CD1c-positive myeloid dendritic cell (primary cell): ENCODE data around the gene LDLRAD3.

Experiments
- DNase-seq: peaks from one replicate; pipeline ENCODE4 v3.0.0-alpha.2; 2016; ENCODE audit errors: extremely low spot score

The LDLRAD3 gene

DNA sequence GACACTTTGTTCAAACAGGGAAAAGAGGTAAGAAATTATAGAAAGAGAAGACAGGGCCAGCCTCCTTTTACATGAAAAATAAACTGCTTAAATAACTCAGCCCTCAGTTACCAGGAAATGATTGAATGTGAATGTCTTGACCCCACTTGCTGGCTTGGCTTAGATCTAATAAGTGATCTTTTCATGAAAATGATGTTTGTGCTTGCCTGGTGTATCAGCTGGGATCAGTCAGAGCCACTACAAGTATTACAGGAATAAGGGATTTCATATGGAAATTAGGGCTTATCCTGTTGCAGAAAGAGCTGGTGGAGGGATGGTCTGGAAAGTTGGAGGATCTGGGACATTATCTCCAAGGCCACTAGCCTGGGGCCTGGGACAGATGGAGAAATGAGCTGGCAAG, 293.5 kb downstream of the LDLRAD3 start:
- DNase-seq = no peak

DNA sequence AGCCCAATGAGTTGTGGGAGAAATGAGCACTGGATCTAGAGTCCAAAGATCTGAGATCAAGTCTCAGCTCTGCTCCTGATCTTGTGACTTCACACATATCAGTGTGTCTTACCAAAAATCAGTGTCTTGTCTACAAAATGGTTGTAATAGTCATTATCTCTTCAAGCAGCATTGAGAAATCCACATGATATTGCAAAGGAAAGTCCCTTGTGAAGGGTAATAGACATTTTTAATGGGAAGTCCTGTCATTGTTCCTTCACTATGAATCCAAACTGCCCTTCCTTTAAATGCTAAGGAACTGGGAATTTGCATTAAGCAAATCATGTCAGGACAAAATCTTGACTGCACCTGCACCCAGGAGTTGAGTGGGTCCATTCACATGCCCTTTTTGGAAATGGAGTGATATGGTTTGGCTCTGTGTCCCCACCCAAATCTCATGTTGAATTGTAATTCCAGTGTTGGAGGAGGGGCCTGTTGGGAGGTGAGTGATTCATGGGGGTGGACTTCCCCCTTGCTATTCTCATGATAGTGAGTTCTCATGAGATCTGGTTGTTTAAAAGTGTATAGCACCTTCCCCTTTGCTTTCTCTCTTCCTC, 294.3 kb downstream of the LDLRAD3 start:
- no peak for DNase-seq

DNA sequence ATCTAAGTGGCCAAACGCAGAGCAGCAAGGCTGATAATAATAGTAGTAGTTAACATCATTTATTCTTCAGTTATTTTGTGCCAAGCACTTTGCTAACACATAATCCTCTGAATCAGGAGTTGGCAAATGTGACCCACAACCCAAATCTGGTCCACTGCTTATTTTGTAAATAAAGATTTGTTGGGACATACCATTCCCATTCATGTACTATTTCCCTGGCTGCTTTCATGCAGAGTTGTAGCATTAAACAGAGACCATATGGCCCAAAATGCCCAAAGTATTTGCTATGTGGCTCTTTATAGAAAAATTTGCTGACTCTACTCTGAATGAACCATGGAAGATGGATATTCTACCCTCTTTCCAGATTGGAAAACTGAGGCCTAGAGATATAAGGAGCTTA, 295.0 kb downstream of the LDLRAD3 start:
- DNase-seq = no peak

DNA sequence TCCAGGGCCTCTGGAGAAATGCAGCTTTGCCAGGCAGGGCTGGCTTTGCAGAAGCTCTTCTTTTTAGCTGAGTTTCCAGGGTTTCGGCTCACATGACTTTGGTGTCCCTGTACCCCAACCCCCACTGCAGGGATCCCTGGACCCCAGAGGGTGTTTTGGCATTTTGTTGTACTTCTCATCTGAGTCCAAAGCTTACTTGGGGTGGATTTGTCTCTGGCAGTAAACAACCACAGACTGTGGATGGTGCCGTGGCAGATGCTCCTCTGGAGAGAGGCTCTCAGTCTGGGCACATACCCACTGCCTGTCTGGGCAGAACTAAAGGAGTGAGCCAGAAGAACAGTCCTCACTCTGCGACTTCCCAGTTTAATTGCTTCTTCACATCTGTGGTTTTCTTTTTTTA, 295.8 kb downstream of the LDLRAD3 start:
- no peak for DNase-seq

DNA sequence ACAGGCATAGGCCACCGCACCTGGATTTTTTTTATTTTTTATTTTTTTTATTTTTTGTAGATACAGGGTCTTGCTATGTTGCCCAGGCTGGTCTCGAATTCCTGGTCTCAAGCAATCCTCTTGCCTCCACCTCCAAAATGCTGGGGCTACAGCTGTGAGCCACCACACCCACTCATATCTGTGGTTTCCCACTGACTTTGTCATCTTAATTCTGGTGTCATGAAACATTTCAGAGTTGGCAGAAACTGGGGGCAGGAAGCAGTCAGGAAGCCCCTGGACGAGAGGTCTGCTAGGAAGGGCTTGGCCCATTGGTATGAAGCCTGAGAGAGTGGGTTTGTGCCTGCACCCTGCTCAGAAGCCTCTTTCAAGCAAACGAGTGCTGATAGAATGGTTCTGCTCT, 296.3 kb downstream of the LDLRAD3 start:
- DNase-seq = no peak

DNA sequence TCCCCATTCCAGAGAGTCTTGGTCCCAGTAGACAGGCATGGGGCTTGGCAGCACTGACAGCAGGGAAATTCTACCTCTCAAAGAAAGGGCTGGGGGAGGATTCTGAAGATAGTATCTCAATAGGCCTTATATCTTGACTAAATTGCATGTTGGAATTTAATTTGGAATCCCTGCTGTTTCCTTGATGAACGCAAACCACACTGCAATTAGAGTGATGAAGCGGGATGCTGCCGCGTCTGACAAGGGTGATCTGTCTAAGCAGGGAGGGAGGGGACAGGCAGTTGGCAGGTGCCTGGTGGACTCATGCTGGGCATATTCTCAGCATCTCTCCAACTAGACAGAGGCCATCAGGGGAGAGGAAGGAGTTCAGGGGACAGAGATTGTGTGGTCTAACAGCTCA, 296.9 kb downstream of the LDLRAD3 start:
- no peak for DNase-seq

DNA sequence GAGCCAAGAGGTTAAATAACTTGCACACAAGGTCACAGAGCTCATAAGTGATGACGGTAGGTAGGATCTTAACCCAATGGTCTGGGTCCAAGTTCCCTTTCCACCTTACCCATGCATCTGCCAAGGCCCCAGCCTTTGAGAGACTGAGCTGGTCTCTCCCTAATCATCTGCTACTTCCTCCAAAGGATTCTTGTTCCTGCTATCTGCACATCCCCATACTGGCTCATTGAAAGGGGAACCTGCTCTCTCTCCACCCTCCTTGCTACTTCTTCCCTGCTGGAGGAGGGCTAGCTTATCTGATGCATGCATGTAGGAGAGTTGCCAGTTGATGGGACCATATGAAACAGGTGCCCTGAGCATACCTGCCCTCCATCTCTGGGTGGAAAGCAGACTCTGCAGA, 297.6 kb downstream of the LDLRAD3 start:
- DNase-seq = peak; percentile 24

DNA sequence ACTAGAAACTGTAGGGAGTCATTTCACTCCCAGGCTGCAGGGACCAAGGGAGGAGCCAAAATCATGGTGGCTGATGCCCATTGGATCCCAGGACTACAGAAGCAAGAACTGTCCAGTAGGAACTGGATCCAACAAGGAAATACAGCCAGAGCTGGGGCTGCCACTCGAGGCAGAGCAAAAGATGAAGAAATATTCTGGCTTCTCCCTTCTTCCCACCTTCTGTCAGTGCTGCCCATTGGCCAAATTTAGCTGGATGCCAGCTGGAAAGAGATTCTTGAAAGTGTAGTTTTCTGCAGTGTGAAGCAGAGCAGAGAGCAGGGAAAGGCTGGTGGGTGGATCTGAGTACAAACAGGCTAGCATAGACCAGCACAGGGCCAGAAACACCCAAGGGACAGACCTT, 299.8 kb downstream of the LDLRAD3 start:
- DNase-seq = no peak

DNA sequence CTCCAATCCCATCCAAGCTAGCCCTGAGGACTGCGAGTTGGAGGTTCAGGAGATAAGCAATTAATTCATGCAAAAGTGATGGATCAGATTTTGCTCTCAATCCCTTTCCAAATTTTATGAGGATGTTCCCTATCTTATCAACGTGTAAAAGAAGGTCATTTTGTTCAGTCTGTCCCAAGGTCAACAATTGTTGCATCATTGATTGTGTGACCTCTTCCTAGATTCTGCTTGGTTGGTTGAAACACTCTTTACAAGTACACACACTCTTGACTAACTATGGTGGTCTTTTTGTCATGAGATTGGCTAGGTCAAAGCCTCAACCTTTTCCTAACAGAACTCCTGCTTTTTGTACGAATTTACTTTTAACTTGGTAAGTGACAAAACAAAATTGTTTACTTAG, 303.6 kb downstream of the LDLRAD3 start:
- DNase-seq = no peak

DNA sequence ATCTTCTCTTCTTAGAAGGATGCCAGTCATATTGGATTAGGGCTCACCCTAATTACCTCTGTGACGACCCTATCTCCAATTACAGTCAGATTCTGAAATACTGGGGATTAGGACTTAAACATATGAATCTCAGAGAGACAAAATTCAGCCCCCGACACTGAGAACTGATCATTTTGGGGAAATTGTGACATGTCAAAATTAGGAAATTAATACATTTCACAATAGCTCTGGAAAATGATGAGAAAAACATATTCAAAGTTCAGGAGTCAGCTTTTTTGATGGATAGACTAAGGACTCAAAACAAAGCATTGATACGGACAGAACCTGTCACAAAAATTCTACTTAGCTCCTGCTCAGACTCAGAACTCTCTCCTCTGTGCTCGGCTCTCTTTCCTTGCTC, 304.6 kb downstream of the LDLRAD3 start:
- peak; percentile 23 for DNase-seq

DNA sequence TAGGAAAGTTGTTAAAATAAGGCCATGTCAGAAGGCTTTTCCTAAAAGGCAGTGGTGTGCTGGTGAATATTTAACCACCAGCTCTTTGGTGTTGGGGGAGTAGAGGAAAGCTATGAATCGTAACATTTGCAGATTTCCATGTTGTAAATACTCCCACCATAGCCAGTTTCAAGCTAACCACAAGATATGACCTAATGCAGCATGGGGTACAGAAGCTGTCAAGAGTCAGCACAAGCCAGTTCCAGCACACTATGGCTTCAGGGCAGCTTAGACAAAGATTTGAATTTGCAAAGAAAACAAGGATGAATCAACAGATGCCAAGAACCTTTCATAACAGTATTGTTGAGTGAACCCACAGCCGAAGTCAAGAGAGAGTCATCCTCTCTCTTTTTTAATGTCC, 305.4 kb downstream of the LDLRAD3 start:
- peak; percentile 28 for DNase-seq

DNA sequence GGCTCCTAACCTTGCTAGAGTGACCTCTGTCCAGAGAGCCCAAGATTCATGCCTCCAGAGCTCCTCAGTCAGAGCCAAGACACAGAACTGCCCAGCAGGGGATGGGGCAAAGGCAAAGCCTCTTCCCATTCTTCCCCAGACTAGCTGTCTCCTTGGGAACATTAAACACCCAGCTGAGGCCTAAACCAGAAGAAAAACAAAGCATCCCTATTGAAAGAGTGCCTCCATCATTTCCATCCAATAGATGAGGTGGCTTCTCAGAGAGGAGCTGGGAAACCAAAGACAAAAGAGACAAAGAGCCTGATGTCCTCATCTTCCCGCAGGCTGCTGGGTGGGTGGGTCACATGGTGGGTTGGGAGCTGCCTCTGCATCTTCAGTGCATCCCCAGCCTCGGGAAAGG, 308.0 kb downstream of the LDLRAD3 start:
- DNase-seq = no peak

DNA sequence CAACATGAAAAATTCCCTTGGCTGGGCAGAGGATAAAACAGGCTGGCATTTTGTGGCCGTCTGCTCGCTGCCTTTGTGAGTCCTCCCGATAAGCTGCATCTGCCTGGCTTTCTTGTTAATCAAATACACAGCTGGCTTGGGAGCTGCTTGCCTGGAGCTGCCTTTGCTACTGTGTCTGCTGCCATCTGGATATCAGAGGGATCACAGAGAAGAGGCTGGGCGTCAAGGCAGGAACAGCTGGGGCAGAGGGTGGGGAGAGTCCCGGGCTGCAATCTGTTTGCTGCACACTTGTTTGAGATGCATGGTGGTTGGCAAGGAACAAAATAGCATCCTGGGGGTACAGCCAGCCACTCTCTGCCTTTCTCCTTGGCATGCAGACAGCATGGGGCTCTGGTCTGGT, 309.4 kb downstream of the LDLRAD3 start:
- DNase-seq = no peak

DNA sequence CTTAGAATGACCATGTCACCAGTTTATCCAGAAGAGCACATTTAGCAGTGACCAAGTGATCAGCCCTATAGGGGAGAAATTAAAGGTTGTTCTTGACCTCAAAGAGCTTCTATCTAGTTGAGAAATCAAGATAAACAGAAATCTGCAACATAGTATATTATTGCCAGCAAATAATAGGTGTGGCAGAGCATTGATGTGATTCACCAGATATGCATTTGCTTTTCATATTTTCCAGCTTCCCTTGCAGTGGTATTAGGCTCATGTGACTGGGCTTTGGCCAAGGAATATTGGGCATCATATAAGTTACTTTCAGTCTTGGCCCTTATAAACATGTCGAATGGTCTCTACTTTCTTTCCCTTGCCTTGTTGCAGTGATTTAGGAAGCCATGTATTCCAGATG, 310.9 kb downstream of the LDLRAD3 start:
- no peak for DNase-seq

DNA sequence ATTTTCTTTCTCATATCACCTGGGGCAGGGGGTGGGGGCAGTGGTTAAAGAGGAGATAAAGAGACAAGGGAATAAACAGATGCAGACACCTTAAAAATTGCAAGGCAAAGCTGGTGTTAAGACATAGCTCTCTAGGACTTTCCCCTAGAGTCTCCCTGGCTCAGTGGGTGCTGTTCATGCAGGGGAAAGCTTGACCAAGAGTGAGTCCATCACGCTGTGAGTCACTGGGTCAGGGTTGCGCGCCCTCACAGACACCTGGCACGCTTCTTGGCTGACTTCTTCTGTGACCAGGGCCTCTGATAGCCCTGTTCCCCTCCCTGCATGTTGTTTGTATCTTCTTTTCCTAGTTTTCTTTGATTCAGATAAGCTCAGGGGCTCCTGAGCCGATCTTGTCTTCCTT, 313.5 kb downstream of the LDLRAD3 start:
- DNase-seq = no peak

DNA sequence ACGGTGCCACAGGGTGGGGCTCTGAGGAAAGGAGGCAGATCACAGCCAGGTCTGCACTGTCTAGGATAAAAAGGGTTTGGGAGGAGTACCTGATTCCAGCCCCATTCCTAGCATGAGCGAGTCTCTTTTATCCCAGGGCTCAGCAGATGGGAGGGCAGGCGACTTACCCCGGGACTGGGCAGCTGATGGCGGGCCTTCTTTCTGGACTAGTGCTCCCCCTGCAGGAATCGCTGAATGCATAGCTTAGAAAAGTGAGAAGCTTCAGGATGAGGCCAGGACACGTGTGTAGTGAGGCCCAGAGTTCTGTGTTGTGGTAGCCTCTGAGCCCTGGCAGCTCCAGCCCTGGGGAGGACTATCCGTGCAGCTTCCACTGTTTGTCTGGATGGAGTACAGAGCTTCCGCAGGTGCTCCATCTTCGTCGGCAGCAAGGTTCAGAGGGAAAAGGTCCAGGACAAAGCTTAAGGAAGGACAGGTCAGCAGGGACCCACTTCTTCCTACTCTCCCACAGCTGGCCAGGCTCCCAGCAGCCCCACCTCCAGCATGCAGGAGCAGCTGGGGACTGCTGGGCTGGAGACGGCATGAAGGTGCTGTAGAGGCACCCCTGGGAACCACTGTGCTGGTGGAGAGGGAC, 315.0 kb downstream of the LDLRAD3 start:
- DNase-seq = peak; percentile 53

DNA sequence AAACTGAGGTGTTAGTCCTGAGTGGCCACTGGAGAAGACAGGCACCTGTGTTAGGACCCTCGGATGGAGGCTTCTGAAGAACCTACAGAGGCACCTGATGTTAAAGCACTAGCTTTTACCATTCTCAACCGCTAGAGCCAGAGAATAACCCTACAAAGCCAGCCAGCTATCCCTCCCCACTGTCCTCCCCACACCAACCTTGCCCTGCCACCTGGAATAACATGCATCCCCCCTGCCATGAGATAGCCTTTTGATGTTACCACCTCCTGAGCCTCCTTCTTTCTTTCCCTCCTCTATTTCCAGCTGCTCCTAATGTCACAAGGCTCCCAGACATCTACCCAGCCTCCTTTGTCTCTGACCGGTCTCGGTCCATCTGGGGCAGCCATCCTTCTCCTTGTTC, 317.2 kb downstream of the LDLRAD3 start:
- DNase-seq = no peak

DNA sequence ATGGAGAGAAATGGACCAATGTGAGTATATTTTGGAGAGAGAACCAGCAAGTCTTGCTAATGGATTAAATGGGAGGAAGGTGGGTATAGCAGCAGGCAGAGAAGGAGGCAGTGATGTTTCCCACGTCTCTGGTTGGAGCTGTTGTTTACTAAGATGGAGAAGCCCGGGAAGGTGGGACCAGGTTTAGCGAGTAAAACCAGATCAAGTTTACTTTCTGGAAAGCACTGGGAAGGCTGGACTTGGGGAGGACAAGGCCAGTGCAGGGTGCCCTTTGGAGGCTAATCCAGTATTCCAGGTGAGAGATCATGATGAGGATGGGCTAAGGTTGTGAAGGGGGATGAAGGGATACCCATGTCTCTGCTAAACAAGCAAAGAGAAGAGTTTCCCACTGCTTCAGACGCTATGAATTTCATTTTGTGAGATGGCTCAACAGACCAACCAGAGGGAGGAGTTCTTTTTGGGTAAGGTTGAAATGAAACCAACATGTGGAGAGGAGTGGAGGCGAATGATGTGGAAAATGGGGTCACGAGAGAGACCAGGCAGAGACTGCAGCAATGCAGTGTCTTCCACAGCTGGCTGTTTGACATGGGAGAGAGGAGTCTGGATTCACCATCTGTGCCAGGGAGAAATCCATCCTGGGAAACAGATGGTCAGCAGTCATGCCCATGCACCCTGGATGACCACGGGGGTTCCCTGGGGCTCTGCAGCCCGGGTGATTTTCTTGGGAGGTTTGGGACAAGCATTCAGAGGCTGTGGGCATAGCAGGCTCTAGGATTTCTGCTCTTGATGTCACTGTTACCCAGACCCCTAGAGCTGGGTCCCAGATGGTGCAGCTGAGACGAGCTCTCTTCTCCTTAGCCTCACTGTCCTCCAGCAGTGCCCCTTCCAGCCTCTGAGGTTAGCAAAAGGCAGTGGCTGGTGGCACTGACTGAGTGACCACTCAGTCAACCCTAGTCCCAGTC, 320.4 kb downstream of the LDLRAD3 start:
- DNase-seq = no peak

DNA sequence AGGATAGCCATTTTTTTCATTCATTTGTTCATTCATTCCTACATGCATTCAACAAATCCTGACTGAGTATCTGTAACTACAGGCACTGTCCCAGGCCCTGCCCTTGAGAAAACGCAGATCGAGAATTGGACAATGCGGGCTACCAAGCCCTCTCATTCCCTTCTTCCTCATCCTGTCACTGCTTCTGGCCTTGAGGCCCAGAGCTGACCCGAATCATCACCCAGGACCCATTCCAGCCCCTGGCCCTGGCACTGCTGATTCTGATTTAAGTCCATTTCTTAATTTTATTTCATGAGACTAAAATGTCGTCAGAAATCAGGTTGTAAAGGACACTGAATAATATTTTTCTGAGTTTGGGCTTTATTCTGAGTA, 321.1 kb downstream of the LDLRAD3 start:
- DNase-seq = no peak

DNA sequence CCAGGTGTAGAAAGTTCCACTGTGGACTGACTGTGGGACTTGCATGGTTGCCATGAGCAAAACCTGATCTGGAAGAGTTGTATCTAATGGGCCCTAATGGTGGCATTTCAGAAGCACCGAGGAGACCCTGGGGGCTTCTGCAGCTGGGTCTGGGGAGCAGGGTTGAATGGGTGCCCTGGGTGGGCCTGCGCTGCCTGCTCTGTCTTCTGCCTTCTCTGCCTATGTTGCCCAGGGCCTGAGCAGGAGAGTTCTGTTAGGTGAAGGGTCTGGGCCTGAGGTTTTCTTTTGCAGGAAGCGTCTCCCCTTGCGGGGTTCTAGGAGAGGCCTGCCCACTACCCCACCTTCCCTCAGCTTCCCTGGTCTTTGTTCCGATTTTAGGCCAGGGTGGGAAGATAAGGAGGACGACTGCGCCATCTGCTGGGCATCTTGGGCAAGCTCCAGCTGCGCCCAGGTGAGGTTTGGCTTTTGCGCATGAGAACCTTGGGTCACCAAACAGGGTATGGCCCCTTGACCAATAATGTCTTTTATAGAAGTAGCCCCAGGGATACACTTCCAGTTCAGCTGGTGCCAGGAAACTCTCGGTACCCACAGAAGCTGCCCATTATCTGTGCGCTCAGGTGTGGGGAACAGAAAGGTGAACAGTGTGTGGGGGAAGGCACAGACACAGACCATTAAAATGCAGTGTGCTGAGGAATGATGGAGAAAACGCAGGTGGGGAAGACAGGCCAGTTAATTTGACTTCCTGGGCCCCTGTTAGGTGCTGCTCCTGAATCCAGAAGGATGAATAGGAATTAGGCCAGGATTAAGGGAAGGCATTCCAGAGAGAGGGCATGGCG, 322.1 kb downstream of the LDLRAD3 start:
- DNase-seq = peak; percentile 61

DNA sequence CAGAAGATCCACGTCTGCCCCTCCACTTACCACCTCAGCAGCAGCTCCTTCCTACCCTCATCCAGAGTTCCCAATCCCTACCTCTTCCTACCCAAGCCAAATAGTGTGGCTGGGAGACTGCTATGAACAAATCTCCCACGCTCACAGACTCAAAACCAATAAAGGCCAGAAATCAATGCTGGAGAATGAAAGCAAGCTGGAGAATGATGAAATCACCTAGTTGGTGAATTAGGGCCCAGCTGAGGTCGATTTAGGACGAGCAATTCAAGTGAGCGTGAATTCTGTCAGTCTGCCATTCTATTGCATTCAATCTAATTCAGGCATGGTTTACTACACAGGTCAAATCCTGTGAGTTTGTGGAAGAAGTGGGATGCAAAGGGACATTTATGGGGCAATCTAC, 322.9 kb downstream of the LDLRAD3 start:
- DNase-seq = no peak

DNA sequence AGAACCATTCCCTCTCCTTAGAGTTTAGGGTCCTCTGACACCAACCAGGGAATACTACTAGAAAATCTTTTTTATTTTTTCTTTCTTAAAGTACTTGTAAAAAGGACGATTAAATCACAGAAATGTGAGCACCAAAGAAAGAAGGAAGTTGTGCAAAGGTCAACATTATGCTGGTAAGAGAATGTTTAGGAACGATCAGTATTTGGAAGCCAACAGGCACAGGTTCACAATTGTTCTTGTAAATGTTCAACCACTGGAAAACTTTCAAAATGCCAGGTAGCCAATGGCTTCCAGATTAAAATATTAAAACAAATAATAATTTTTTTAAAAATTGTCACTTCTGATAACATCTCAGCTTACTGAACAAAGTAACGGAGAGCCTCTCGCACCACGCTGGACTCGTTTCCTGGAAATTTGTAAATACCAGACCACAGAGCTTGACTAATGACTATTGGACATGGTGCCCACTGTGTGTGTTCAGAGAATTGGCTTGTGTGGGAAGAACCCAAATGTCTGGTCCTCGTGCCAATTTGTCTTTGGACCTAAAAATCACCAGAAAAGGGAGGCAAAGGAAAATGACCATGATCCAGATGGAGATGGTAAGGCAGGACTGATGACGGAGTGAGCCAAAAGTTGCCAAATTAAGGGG, 324.6 kb downstream of the LDLRAD3 start:
- no peak for DNase-seq
